Activated CD8-positive, alpha-beta T cell treated with anti-CD3 and anti-CD28 coated beads for 36 hours (primary cell): ENCODE measurements around the gene TEKT5. TPM values are rescaled to one million over a fixed set of nuclear protein-coding genes. Genes with fewer than 3 reads are reported as not detected.

Experiments used
- ATAC-seq: fragments of 200-7000 bp; cut with Tn5 transposase; one replicate; pipeline ENCODE4 v1.10.0; 2021; ENCODE audit warnings: mild to moderate bottlenecking, moderate library complexity
- CTCF ChIA-PET: fragments of 350-600 bp; sonication (Branson Sonifier 250); formaldehyde crosslinking; loops from one replicate; lab custom pipeline; 2021; ENCODE audit warnings: antibody characterized with exemption; lab: Charles Lee
- POLR2A ChIA-PET: fragments of 350-600 bp; sonication (Branson Sonifier 250); formaldehyde crosslinking; loops from one replicate; lab custom pipeline; 2021; ENCODE audit warnings: antibody characterized with exemption; lab: Charles Lee
- DNase-seq: peaks from one replicate; pipeline ENCODE4 v3.0.0-alpha.2; 2020
- H3K27ac Mint-ChIP-seq: one replicate; pipeline ENCODE4 v1.8.0; 2021; ENCODE audit warnings: mild to moderate bottlenecking, mixed read lengths
- H3K27me3 Mint-ChIP-seq: one replicate; pipeline ENCODE4 v1.8.0; 2021; ENCODE audit warnings: mixed read lengths
- H3K36me3 Mint-ChIP-seq: one replicate; pipeline ENCODE4 v1.8.0; 2021; ENCODE audit warnings: low read depth, mixed read lengths
- H3K4me1 Mint-ChIP-seq: one replicate; pipeline ENCODE4 v1.8.0; 2021; ENCODE audit warnings: low read depth, mixed read lengths
- H3K4me3 Mint-ChIP-seq: one replicate; pipeline ENCODE4 v1.8.0; 2021; ENCODE audit warnings: mild to moderate bottlenecking, moderate library complexity, mixed read lengths
- H3K9me3 Mint-ChIP-seq: one replicate; pipeline ENCODE4 v1.8.0; 2021; ENCODE audit warnings: mixed read lengths
- CTCF ChIP-seq: fragments of 200-600 bp; IDR thresholded peaks from one replicate; pipeline ENCODE4 v1.8.0; 2022; ENCODE audit warnings: antibody characterized with exemption, mild to moderate bottlenecking
- intact Hi-C: fragments of 100-400 bp; cut with micrococcal nuclease; formaldehyde crosslinking; loops from one replicate; pipeline ENCODE4 v1.10.0; 2022
- total RNA-seq, 2 experiments: library from RNA; stranded (reverse); gene quantifications; one replicate each; pipeline ENCODE4 v1.2.3, GENCODE V29; 2021

TEKT5 gene
- total RNA-seq, 2 experiments from 2014 or later: 0.16 to 0.43 TPM

- ChIA-PET CTCF (interaction anchor here (0.7 kb wide), 1 partner anchor 103 kb away, joined by 3 read pairs; no protein-coding TSS in a partner anchor), POLR2A (no interaction called here)
- TF ChIP-seq CTCF: no peak
- Mint-ChIP-seq H3K27me3 (peaks cover 16% of the 10 kb centered on the region), H3K36me3 (no peaks in the 10 kb centered on the region), H3K9me3 (no peaks in the 10 kb centered on the region), H3K4me3 (no peak overlapping the region), H3K4me1 (no peaks in the 10 kb centered on the region), H3K27ac (no peak overlapping the region)
- DNase-seq (no peak), ATAC-seq (no peak)
- intact Hi-C loops: no loop called here
These were observed 76.9 kb downstream of the TEKT5 start for GRCh38 chr16:10617662-10618420.

GRCh38 chr16:10616756-10617640, 77.7 kb downstream of the TEKT5 start:
- H3K4me1 Mint-ChIP-seq: no peaks in the 10 kb centered on the region
- DNase-seq (no peak), ATAC-seq (no peak)
- TF ChIP-seq CTCF: no peak
- peaks cover 16% of the 10 kb centered on the region for H3K27me3 Mint-ChIP-seq
- POLR2A ChIA-PET: no interaction called here
- H3K36me3 Mint-ChIP-seq: no peaks in the 10 kb centered on the region
- no peak overlapping the region for H3K27ac Mint-ChIP-seq
- intact Hi-C loops: no loop called here
- H3K4me3 Mint-ChIP-seq: no peak overlapping the region
- no peaks in the 10 kb centered on the region for H3K9me3 Mint-ChIP-seq
- CTCF ChIA-PET: interaction anchor here (0.7 kb wide), 1 partner anchor 102 kb away, joined by 3 read pairs; no protein-coding TSS in a partner anchor

GRCh38 chr16:10616419-10616755, 78.3 kb downstream of the TEKT5 start:
- no peaks in the 10 kb centered on the region for H3K36me3 Mint-ChIP-seq
- H3K9me3 Mint-ChIP-seq: no peaks in the 10 kb centered on the region
- no peak for DNase-seq
- peaks cover 17% of the 10 kb centered on the region for H3K27me3 Mint-ChIP-seq
- POLR2A ChIA-PET: no interaction called here
- intact Hi-C loops: no loop called here
- no peak overlapping the region for H3K4me3 Mint-ChIP-seq
- no peak overlapping the region for H3K27ac Mint-ChIP-seq
- H3K4me1 Mint-ChIP-seq: no peaks in the 10 kb centered on the region
- no peak for TF ChIP-seq CTCF
- CTCF ChIA-PET: no interaction called here
- ATAC-seq: no peak

- no peak overlapping the region for H3K27ac Mint-ChIP-seq
- H3K36me3 Mint-ChIP-seq: no peaks in the 10 kb centered on the region
- ChIA-PET POLR2A (no interaction called here), CTCF (no interaction called here)
- DNase-seq (no peak), ATAC-seq (no peak)
- intact Hi-C loops: no loop called here
- no peaks in the 10 kb centered on the region for H3K4me1 Mint-ChIP-seq
- TF ChIP-seq CTCF: no peak
- no peaks in the 10 kb centered on the region for H3K9me3 Mint-ChIP-seq
- H3K4me3 Mint-ChIP-seq: no peak overlapping the region
- peaks cover 15% of the 10 kb centered on the region for H3K27me3 Mint-ChIP-seq
These were observed 80.0 kb downstream of the TEKT5 start for GRCh38 chr16:10614685-10615084.
